Psoas muscle (tissue), 8 donors: ENCODE results near the gene EYS. TPM values are rescaled to one million over a fixed set of nuclear protein-coding genes. Genes with fewer than 3 reads are reported as not detected.

Experiments
- ATAC-seq, 4 donors: fragments of 200-7000 bp; cut with Tn5 transposase; one replicate each; pipeline ENCODE4 v1.9.1; 2020; ENCODE audit warnings: moderate library complexity in 3 of 4, mild to moderate bottlenecking in 2 of 4
- DNase-seq, 2 donors: peaks; one replicate each; pipeline ENCODE4 v3.0.0-alpha.2; 2020
- H3K27ac ChIP-seq: fragments of 200-600 bp; one replicate; pipeline ENCODE4 v1.8.0; 2022
- H3K27me3 ChIP-seq, 3 donors: fragments of 200-600 bp in 1 of 3; one replicate each; pipeline versions ENCODE4 v1.6.1 to v1.8.0; 2013 to 2022; ENCODE audit warnings: low read length in 2 of 3, mild to moderate bottlenecking in 2 of 3, moderate library complexity in 1 of 3; ENCODE audit not compliant: insufficient read depth in 3 of 3
- H3K36me3 ChIP-seq, 2 donors: fragments of 200-600 bp in 1 of 2; one replicate each; pipeline versions ENCODE4 v1.6.1 to v1.8.0; 2013 to 2022; ENCODE audit warnings: low read depth in 1 of 2, mild to moderate bottlenecking in 1 of 2, moderate library complexity in 1 of 2; ENCODE audit not compliant: insufficient read depth in 1 of 2
- H3K4me1 ChIP-seq: fragments of 200-600 bp; one replicate; pipeline ENCODE4 v1.8.0; 2022
- H3K4me3 ChIP-seq: fragments of 200-600 bp; one replicate; pipeline ENCODE4 v1.8.0; 2022; ENCODE audit warnings: mild to moderate bottlenecking
- H3K9me3 ChIP-seq: fragments of 200-600 bp; one replicate; pipeline ENCODE4 v1.8.0; 2022
- CTCF ChIP-seq: fragments of 200-600 bp; IDR thresholded peaks from one replicate; pipeline ENCODE4 v1.8.0; 2022; ENCODE audit warnings: antibody characterized with exemption
- WGBS, 3 donors: extraction: QIAGEN DNeasy Blood & Tissue Kit; methylation state at CpG; one replicate each; pipeline versions ENCODE4 v1.1.6 to v1.1.7; 2013; 5-methylcytosine and 5-hydroxymethylcytosine counted together
- intact Hi-C, 2 donors: fragments of 100-400 bp; cut with DNase I; formaldehyde crosslinking; loops; one replicate each; pipeline versions ENCODE4 v1.11.0 to v1.14.2; 2022
- polyA plus RNA-seq, 3 donors: library from polyadenylated mRNA; stranded (reverse); fragments of 200-250 nt; gene quantifications; one replicate each; pipeline ENCODE4 v1.2.3, GENCODE V29; 2013
- total RNA-seq, 4 donors: library from RNA; stranded (reverse); fragmentation: NEBNext Ultra II Directional in 2 of 4; extraction: Animal tissue kit (Norgen Biotek cat#: 25700) in 2 of 4; gene quantifications; one replicate each; pipeline versions ENCODE4 v1.2.1 to v1.2.4, GENCODE V29; 2021 to 2023
- donor health status: healthy with polysubstance abuse.
- donor health status: DM: no; HTN: no; CAD: no; lungs with moderate emphysema.
- donor health status: Bipolar disorder and iron deficiency.
- donor health status: healthy.
- donor health status: DM: yes; HTN: yes; CAD: no.
- donor health status: DM: no; HTN: no; CAD: no.
- donor health status: DM: no; HTN: no; CAD: no.
- donor health status: DM: yes; HTN: yes; CAD: no.

EYS gene
- total and polyA plus RNA-seq, 7 donors, result under 0.01 TPM; not detected in 6

- Histone ChIP-seq H3K36me3 (no peaks in the 10 kb centered on the region), H3K27me3 (no peaks in the 10 kb centered on the region), H3K27ac (no peak overlapping the region), H3K4me1 (no peaks in the 10 kb centered on the region), H3K9me3 (no peaks in the 10 kb centered on the region), H3K4me3 (no peak overlapping the region)
- WGBS, 3 donors, result 59 to 63% (median 63%) methylated on average over 4 of the region's 4 CpGs
- TF ChIP-seq CTCF, result no peak
- intact Hi-C loops, result no loop called here
- ATAC-seq, result no peak
- no peak for DNase-seq
These were observed 1034.4 kb downstream of the EYS start for GRCh38 chr6:64672651-64673050.

- TF ChIP-seq CTCF, result no peak
- Histone ChIP-seq H3K9me3 (no peaks in the 10 kb centered on the region), H3K36me3 (no peaks in the 10 kb centered on the region), H3K4me3 (no peak overlapping the region), H3K27ac (no peak overlapping the region), H3K4me1 (no peaks in the 10 kb centered on the region), H3K27me3 (no peaks in the 10 kb centered on the region)
- DNase-seq (no peak), ATAC-seq (no peak)
- 37 to 46% (median 41%) methylated on average over 3 of the region's 3 CpGs for WGBS, 3 donors
- intact Hi-C loops, result no loop called here
These were observed 1034.9 kb downstream of the EYS start for GRCh38 chr6:64672131-64672530.

- DNase-seq, result no peak
- no peak for ATAC-seq
- no peaks in the 10 kb centered on the region for H3K36me3 ChIP-seq
- H3K9me3 ChIP-seq, result no peaks in the 10 kb centered on the region
- WGBS, 3 donors, result 93 to 95% (median 94%) methylated on average over 1 of the region's 1 CpG
- TF ChIP-seq CTCF, result no peak
- no peak overlapping the region for H3K4me3 ChIP-seq
- H3K4me1 ChIP-seq, result no peaks in the 10 kb centered on the region
- H3K27me3 ChIP-seq, result peaks cover 0 to 3% (median 0%) of the 10 kb centered on the region in 3 donors
- intact Hi-C loops, result no loop called here
- H3K27ac ChIP-seq, result no peak overlapping the region
These were observed 1041.9 kb downstream of the EYS start for GRCh38 chr6:64665137-64665536.

- H3K27ac ChIP-seq, result no peak overlapping the region
- peaks cover 0 to 3% (median 0%) of the 10 kb centered on the region in 3 donors for H3K27me3 ChIP-seq
- WGBS, 3 donors, result 73 to 79% (median 74%) methylated on average over 2 of the region's 2 CpGs
- H3K36me3 ChIP-seq, result no peaks in the 10 kb centered on the region
- intact Hi-C loops, result no loop called here
- H3K4me1 ChIP-seq, result no peaks in the 10 kb centered on the region
- DNase-seq, result no peak
- H3K4me3 ChIP-seq, result no peak overlapping the region
- H3K9me3 ChIP-seq, result no peaks in the 10 kb centered on the region
- no peak for TF ChIP-seq CTCF
- ATAC-seq, result no peak
These were observed 1042.5 kb downstream of the EYS start for GRCh38 chr6:64664480-64664879.

- WGBS, 3 donors, result 28 to 52% (median 31%) methylated on average over 1 of the region's 1 CpG
- intact Hi-C loops, result no loop called here
These were observed 1063.0 kb downstream of the EYS start for GRCh38 chr6:64644024-64644423.

More at GRCh38 chr6:64644024-64644423, 1063.0 kb downstream of the EYS start:
- Histone ChIP-seq H3K27me3 (no peaks in the 10 kb centered on the region), H3K36me3 (no peaks in the 10 kb centered on the region), H3K4me1 (no peaks in the 10 kb centered on the region), H3K4me3 (no peak overlapping the region), H3K27ac (no peak overlapping the region), H3K9me3 (no peaks in the 10 kb centered on the region)
- no peak for TF ChIP-seq CTCF
- ATAC-seq (no peak), DNase-seq (no peak)
